OCI-LY3 (cell line): ENCODE measurements around the gene FDXR.
A peak's percentile ranks its signal among the peaks of the same experiment; 100 is the strongest.

Experiments
- H2AFZ ChIP-seq: fragments of 200-600, 300-600 bp; shearing (Covaris generic); 2 replicates; pipeline ENCODE4 v1.6.0; 2014; ENCODE audit warnings: antibody characterized with exemption, low read depth, low read length
- H3K27ac ChIP-seq: fragments of 200-600, 300-600 bp; sonication (generic); 2 replicates; pipeline ENCODE4 v1.5.1; 2014; ENCODE audit warnings: mild to moderate bottlenecking, low read length, moderate library complexity, mixed read lengths
- H3K27me3 ChIP-seq: fragments of 200-600, 300-600 bp; sonication (generic); 2 replicates; pipeline ENCODE4 v1.6.1; 2014; ENCODE audit warnings: low read depth, low read length, mixed read lengths
- H3K36me3 ChIP-seq: fragments of 200-600, 300-600 bp; sonication (generic); replicated peaks from 2 replicates; pipeline ENCODE3; 2014; ENCODE audit warnings: low read depth, low read length, mixed read lengths
- H3K4me1 ChIP-seq: fragments of 300-600, 200-600 bp; sonication (generic); 2 replicates; pipeline ENCODE4 v1.6.1; 2014; ENCODE audit warnings: low read length, mixed read lengths
- H3K4me2 ChIP-seq: fragments of 200-600, 300-600 bp; sonication (generic); 2 replicates; pipeline ENCODE4 v1.6.1; 2014; ENCODE audit warnings: low read length, mixed read lengths
- H3K4me3 ChIP-seq: fragments of 300-600, 200-600 bp; sonication (generic); 2 replicates; pipeline ENCODE4 v1.5.1; 2014; ENCODE audit warnings: antibody characterized with exemption, mild to moderate bottlenecking, low read length, moderate library complexity
- H3K79me2 ChIP-seq: fragments of 300-600, 200-600 bp; shearing (Covaris generic); 2 replicates; pipeline ENCODE4 v1.6.1; 2014; ENCODE audit warnings: mild to moderate bottlenecking, low read length, mixed read lengths
- H3K9ac ChIP-seq: fragments of 300-600, 200-600 bp; shearing (Covaris generic); 2 replicates; pipeline ENCODE4 v1.6.0; 2014; ENCODE audit warnings: mild to moderate bottlenecking, low read length, moderate library complexity
- H3K9me3 ChIP-seq: fragments of 200-600, 300-600 bp; shearing (Covaris generic); 2 replicates; pipeline ENCODE4 v1.6.1; 2014; ENCODE audit warnings: low read length, mixed read lengths; ENCODE audit not compliant: insufficient read depth
- H4K20me1 ChIP-seq: fragments of 200-600, 300-600 bp; sonication (generic); 2 replicates; pipeline ENCODE4 v1.6.1; 2016; ENCODE audit warnings: low read length, mixed read lengths; ENCODE audit not compliant: insufficient read depth
- EZH2phosphoT487 ChIP-seq: fragments of 200-600 bp; shearing (Covaris generic); IDR thresholded peaks from 2 replicates; pipeline ENCODE4 v1.6.1; 2018; ENCODE audit warnings: antibody characterized with exemption, mixed run types, low read depth
- TF ChIP-seq, protein P1 (sequence below): fragments of 200-600, 300-600 bp; sonication (generic); IDR thresholded peaks from 2 replicates; pipeline ENCODE4 v1.5.1; 2014; ENCODE audit warnings: antibody characterized with exemption, low read length, low read depth

Gene FDXR

DNA sequence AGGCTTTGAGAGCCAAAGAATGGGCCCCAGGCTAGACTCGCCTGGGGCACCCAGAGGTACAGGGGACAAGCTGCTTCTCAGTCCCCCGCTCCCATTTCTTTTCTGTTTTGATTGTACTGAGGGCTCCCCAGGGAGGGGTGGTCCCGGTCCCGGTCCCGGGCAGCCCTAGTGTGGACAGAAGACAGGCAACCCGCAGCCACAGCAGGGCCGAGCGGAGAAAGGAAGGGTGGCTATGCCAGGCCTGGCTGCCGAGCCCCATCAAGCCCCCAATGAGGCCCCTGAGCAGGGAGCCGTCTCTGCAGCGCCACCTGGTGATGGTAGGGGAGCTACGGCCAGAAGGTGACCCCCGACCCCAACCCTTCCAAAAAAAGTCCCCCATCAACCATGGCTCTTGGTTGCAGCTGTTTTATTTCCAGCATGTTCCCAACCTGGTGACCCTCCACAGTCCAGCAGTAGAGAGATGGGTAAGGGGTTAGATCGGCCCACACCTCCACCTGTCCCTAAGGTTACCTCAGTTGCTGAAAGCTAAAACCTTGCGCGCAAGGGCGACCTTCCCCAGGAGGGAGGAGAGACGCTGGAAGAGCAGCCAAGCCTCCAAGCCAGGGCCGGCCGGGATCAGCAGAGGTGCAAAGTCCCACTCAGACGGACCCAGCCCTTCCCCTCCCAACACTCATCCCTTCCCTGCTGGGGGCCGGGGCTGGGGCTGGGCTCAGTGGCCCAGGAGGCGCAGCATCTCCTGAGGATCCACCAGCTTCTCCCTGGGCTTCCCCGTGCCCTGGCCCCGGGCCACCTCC is 10.5 kb downstream of the FDXR start:
- H3K79me2 ChIP-seq: no peaks in the 10 kb centered on the region
- H4K20me1 ChIP-seq: no peaks in the 10 kb centered on the region
- peaks cover 10% of the 10 kb centered on the region for H3K36me3 ChIP-seq
- H3K27me3 ChIP-seq: peaks cover 8% of the 10 kb centered on the region; the same call in 1 of the 2 replicates
- H3K4me1 ChIP-seq: peaks cover 33% of the 10 kb centered on the region
- H3K9me3 ChIP-seq: no peaks in the 10 kb centered on the region
- no peak overlapping the region for H2AFZ ChIP-seq
- no peak overlapping the region for H3K4me2 ChIP-seq
- no peak overlapping the region for H3K9ac ChIP-seq
- H3K4me3 ChIP-seq: no peak overlapping the region
- no peak overlapping the region for H3K27ac ChIP-seq
- TF ChIP-seq, protein P1, sequence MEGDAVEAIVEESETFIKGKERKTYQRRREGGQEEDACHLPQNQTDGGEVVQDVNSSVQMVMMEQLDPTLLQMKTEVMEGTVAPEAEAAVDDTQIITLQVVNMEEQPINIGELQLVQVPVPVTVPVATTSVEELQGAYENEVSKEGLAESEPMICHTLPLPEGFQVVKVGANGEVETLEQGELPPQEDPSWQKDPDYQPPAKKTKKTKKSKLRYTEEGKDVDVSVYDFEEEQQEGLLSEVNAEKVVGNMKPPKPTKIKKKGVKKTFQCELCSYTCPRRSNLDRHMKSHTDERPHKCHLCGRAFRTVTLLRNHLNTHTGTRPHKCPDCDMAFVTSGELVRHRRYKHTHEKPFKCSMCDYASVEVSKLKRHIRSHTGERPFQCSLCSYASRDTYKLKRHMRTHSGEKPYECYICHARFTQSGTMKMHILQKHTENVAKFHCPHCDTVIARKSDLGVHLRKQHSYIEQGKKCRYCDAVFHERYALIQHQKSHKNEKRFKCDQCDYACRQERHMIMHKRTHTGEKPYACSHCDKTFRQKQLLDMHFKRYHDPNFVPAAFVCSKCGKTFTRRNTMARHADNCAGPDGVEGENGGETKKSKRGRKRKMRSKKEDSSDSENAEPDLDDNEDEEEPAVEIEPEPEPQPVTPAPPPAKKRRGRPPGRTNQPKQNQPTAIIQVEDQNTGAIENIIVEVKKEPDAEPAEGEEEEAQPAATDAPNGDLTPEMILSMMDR: peak; percentile 67
- no peak for TF ChIP-seq EZH2phosphoT487

DNA sequence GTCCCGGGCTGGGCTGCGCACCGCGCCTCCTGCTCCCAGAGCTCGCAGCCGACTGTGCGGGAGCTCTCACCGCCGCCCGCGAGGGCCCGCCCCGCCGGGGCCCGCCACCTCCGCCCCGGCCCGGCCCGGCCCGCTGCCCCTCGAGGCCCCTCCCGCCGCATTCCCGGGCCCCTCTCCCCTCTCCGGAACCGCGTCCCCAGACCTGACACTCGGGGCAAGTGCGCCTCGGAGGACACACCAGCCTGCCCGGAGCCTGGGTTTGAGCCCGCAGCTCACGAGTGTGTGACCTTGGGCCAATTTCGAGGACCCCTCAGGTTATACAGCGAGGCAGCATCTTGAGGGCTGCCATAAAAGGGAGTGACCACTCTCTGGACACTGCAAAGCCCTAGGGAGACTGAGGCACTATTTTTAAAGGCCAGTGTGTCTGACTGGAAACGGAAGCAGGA is 11.1 kb downstream of the FDXR start:
- H3K36me3 ChIP-seq: peaks cover 10% of the 10 kb centered on the region
- H3K27me3 ChIP-seq: peaks cover 8% of the 10 kb centered on the region; the same call in 1 of the 2 replicates
- H2AFZ ChIP-seq: no peak overlapping the region
- no peaks in the 10 kb centered on the region for H3K79me2 ChIP-seq
- no peak overlapping the region for H3K4me2 ChIP-seq
- peaks cover 32% of the 10 kb centered on the region for H3K4me1 ChIP-seq
- TF ChIP-seq, protein P1: no peak
- TF ChIP-seq EZH2phosphoT487: no peak
- no peaks in the 10 kb centered on the region for H3K9me3 ChIP-seq
- H3K9ac ChIP-seq: no peak overlapping the region
- H3K27ac ChIP-seq: no peak overlapping the region
- H4K20me1 ChIP-seq: no peaks in the 10 kb centered on the region
- H3K4me3 ChIP-seq: no peak overlapping the region

DNA sequence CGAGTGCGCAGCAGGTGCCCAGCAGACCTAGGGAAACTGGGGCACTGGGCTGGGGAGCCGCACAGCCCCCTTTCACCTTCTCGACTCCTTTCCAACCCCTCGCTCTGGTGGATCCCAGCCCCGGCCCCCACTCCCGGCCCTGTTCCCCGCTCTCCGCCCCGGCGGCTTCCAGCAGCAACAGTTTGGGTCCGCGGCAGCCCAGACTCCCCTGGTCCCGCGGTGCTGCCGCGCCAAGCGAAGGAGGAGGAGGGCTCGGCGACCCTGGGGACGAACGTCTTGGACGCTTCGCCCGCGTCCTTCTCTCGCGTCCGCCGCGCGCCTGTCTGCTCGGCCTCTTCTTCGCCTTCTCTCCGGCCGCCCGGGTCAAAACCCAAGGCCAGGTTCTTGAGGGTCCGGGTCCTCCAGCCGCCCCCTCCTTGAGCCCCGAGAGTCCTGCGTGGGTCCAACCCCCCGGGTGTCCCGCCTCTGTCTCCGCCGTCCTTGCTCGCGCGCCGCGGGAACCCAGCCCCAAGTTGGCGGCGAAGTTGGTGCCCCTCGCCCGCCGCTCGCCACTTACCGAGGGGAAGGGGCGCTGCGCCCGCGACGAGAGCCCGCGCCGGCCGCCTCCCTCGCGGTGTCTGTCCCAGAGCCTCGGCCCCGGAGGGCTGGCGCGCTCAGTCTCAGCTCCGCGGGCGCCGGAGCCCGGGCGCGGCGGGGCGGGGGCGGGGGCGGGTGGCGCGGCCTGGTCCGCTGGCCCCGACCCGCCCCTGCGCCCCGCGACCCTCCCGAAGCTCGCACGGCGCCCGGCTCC is 11.7 kb downstream of the FDXR start:
- Histone ChIP-seq H3K4me3 (no peak overlapping the region; the same call in 1 of the 2 replicates), H3K79me2 (no peaks in the 10 kb centered on the region), H3K9ac (no peak overlapping the region), H4K20me1 (no peaks in the 10 kb centered on the region), H3K36me3 (peaks cover 10% of the 10 kb centered on the region), H2AFZ (no peak overlapping the region), H3K27me3 (peaks cover 8% of the 10 kb centered on the region; the same call in 1 of the 2 replicates), H3K4me1 (peaks cover 25% of the 10 kb centered on the region), H3K9me3 (no peaks in the 10 kb centered on the region), H3K4me2 (peak overlapping the region; percentile 76; the same call in 1 of the 2 replicates), H3K27ac (no peak overlapping the region)
- no peak for TF ChIP-seq EZH2phosphoT487
- TF ChIP-seq, protein P1: no peak
